Muscle of leg (tissue), 11 donors: ENCODE data around the gene SHFL. TPM values are rescaled to one million over a fixed set of nuclear protein-coding genes. Genes with fewer than 3 reads are reported as not detected.
A peak's percentile ranks its signal among the peaks of the same experiment; 100 is the strongest.

Experiments used
- DNase-seq: peaks from one replicate; pipeline ENCODE4 v3.0.0; 2013
- H3K27ac ChIP-seq: one replicate; pipeline ENCODE4 v1.5.1; 2013; ENCODE audit warnings: mild to moderate bottlenecking, low read length, control low read depth
- H3K27me3 ChIP-seq: one replicate; pipeline ENCODE4 v1.6.1; 2013; ENCODE audit warnings: low read length; ENCODE audit not compliant: control insufficient read depth, insufficient read depth
- H3K36me3 ChIP-seq: one replicate; pipeline ENCODE4 v1.6.1; 2013; ENCODE audit warnings: low read length; ENCODE audit not compliant: control insufficient read depth, insufficient read depth
- H3K4me1 ChIP-seq: one replicate; pipeline ENCODE4 v1.6.1; 2013; ENCODE audit warnings: low read length; ENCODE audit not compliant: control insufficient read depth, insufficient read depth
- H3K4me3 ChIP-seq: one replicate; pipeline ENCODE4 v1.5.1; 2013; ENCODE audit warnings: low read length, control low read depth
- H3K9me3 ChIP-seq: replicated peaks from 2 replicates; pipeline ENCODE4 v1.6.1; 2013; ENCODE audit warnings: low read depth, low read length; ENCODE audit not compliant: control insufficient read depth
- WGBS: methylation state at CpG from one replicate; pipeline ENCODE4 v1.1.5; 2013; ENCODE audit warnings: missing lambda C conversion rate; ENCODE audit not compliant: insufficient coverage; 5-methylcytosine and 5-hydroxymethylcytosine counted together
- polyA plus RNA-seq, 8 donors: library from polyadenylated mRNA; unstranded; fragments of 120-200 nt; gene quantifications; one replicate each; pipeline versions ENCODE4 v1.2.1 to v1.2.3, GENCODE V29; 2013; ENCODE audit warnings: inconsistent platforms in 1 of 8, low replicate concordance in 1 of 8; ENCODE audit not compliant: insufficient read length in 8 of 8, insufficient read depth in 1 of 8
- total RNA-seq: library from RNA; stranded (reverse); fragments of 120-200 nt; gene quantifications from one replicate; pipeline ENCODE4 v1.2.4, GENCODE V29; 2013

The SHFL gene
- total and polyA plus RNA-seq, 9 donors = 8.7 to 13.9 (median 10.5) TPM

DNA sequence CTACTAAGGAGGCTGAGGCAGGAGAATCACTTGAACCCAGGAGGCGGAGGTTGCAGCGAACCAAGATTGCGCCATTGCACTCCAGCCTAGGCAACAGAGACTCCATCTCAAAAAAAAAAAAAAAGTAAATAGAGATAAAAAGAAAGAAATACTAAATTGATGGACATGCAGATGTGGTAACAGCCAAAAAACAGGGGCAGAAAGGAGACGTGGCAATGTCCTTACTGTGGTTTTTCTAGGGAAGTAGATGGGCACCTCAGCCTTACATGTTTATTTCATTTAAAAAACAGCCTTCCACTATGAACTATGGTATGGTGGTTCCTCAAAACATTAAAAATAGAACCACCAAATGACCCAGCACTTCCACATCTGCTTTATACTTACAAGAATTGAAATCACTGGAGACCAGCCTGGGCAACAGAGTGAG is 40.1 kb downstream of the SHFL start:
- no peaks in the 10 kb centered on the region for H3K4me1 ChIP-seq
- WGBS = no CpG with 5 or more reads among the region's 4 CpGs
- no peak overlapping the region for H3K27ac ChIP-seq
- H3K4me3 ChIP-seq = no peak overlapping the region
- H3K27me3 ChIP-seq = no peaks in the 10 kb centered on the region
- DNase-seq = peak; percentile 66
- no peaks in the 10 kb centered on the region for H3K9me3 ChIP-seq
- H3K36me3 ChIP-seq = peaks cover 16% of the 10 kb centered on the region

- Histone ChIP-seq H3K4me3 (no peak overlapping the region), H3K4me1 (no peaks in the 10 kb centered on the region), H3K9me3 (no peaks in the 10 kb centered on the region), H3K36me3 (peaks cover 59% of the 10 kb centered on the region), H3K27ac (no peak overlapping the region), H3K27me3 (no peaks in the 10 kb centered on the region)
- WGBS = 88% methylated on average over 2 of the region's 7 CpGs
- DNase-seq = no peak
These were observed 46.8 kb downstream of the SHFL start for GRCh38 chr19:10132905-10133304.

- H3K4me3 ChIP-seq = no peak overlapping the region
- no peak overlapping the region for H3K27ac ChIP-seq
- DNase-seq = no peak
- WGBS = 74% methylated on average over 8 of the region's 11 CpGs
- peaks cover 65% of the 10 kb centered on the region for H3K36me3 ChIP-seq
- no peaks in the 10 kb centered on the region for H3K9me3 ChIP-seq
- no peaks in the 10 kb centered on the region for H3K27me3 ChIP-seq
- H3K4me1 ChIP-seq = no peaks in the 10 kb centered on the region
These were observed 47.5 kb downstream of the SHFL start for GRCh38 chr19:10133596-10133995.

GRCh38 chr19:10134040-10134439 is 47.9 kb downstream of the SHFL start:
- H3K4me1 ChIP-seq = no peaks in the 10 kb centered on the region
- H3K9me3 ChIP-seq = no peaks in the 10 kb centered on the region
- no peak overlapping the region for H3K27ac ChIP-seq
- no peaks in the 10 kb centered on the region for H3K27me3 ChIP-seq
- 88% methylated on average over 7 of the region's 9 CpGs for WGBS
- no peak overlapping the region for H3K4me3 ChIP-seq
- DNase-seq = no peak
- peaks cover 70% of the 10 kb centered on the region for H3K36me3 ChIP-seq

DNA sequence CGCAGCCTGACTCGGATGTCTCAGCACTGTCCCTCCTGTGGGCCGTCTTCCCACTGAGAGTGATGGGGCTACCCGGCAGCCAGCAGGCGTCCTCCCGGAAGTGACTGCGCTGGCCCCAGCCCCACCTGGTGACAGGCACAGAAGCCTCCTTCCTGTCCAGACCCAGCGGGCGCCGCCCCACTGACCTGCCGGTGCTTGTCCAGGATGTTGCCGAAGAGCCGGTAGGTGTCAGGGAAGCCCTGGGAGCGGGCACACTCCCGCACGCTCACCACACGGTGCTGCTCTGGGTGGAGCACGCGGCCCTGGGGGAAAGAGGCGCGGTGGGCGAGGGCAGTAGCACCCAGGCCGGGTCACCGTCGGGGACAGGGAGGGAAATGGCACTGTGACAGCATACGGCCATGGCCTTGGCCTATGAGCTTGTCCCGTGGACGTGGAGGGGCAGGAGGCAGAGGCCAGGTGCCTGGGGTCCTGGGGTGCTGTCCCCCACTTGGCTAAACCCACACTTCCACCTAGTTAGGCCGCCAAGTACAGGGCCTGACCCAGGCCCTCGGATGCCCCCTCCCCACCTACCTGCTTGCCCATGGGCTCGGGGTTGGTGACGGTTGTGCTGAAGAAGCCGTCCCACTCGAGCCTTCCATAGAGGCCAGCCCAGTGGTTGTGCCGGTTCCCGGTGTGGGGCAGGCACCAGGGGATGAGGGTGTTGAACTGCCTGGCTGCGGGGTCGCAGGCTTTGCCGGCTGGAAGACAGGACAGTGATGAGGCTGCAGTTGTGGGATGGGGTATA is 49.6 kb downstream of the SHFL start:
- no peak overlapping the region for H3K27ac ChIP-seq
- 93% methylated on average over 32 of the region's 39 CpGs for WGBS
- H3K4me1 ChIP-seq = no peaks in the 10 kb centered on the region
- no peak overlapping the region for H3K4me3 ChIP-seq
- H3K27me3 ChIP-seq = no peaks in the 10 kb centered on the region
- peaks cover 75% of the 10 kb centered on the region for H3K36me3 ChIP-seq
- H3K9me3 ChIP-seq = no peaks in the 10 kb centered on the region
- no peak for DNase-seq

DNA sequence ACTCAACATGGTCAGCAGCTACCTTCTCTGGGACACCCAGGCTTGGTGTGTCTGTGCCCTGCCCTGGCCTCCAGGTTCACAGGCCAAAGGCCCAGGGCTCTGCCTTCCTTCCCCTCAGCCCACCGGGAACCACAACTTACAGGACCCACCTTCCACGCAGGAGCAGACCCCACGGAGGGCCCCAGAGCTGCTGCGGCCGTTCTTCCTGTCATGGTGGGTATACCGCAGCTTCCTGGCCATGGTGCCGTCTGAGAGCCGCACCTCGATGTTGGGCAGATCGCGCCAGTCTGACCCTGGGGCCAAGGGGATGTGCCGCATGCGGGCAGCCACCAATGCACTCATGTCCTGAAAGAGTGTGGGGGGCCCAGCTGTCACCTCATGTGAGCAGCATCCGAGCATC is 50.8 kb downstream of the SHFL start:
- Histone ChIP-seq H3K36me3 (peaks cover 81% of the 10 kb centered on the region), H3K9me3 (no peaks in the 10 kb centered on the region), H3K27me3 (no peaks in the 10 kb centered on the region), H3K27ac (no peak overlapping the region), H3K4me3 (no peak overlapping the region), H3K4me1 (no peaks in the 10 kb centered on the region)
- no peak for DNase-seq
- WGBS = 93% methylated on average over 14 of the region's 14 CpGs

GRCh38 chr19:10137751-10138682 is 51.9 kb downstream of the SHFL start:
- DNase-seq = no peak
- Histone ChIP-seq H3K4me1 (no peaks in the 10 kb centered on the region), H3K4me3 (no peak overlapping the region), H3K36me3 (peaks cover 87% of the 10 kb centered on the region), H3K27me3 (no peaks in the 10 kb centered on the region), H3K9me3 (no peaks in the 10 kb centered on the region), H3K27ac (no peak overlapping the region)
- 84% methylated on average over 33 of the region's 38 CpGs for WGBS

GRCh38 chr19:10138879-10139795 is 53.0 kb downstream of the SHFL start:
- no peaks in the 10 kb centered on the region for H3K9me3 ChIP-seq

GRCh38 chr19:10139952-10140351 is 53.8 kb downstream of the SHFL start:
- H3K9me3 ChIP-seq = no peaks in the 10 kb centered on the region

More at GRCh38 chr19:10138879-10139795, 53.0 kb downstream of the SHFL start:
- H3K4me3 ChIP-seq = no peak overlapping the region
- DNase-seq = no peak
- no peaks in the 10 kb centered on the region for H3K27me3 ChIP-seq
- H3K27ac ChIP-seq = no peak overlapping the region
- peaks cover 88% of the 10 kb centered on the region for H3K36me3 ChIP-seq
- no peaks in the 10 kb centered on the region for H3K4me1 ChIP-seq
- WGBS = 91% methylated on average over 27 of the region's 27 CpGs

More at GRCh38 chr19:10139952-10140351, 53.8 kb downstream of the SHFL start:
- DNase-seq = no peak
- no peaks in the 10 kb centered on the region for H3K27me3 ChIP-seq
- H3K27ac ChIP-seq = no peak overlapping the region
- H3K4me3 ChIP-seq = no peak overlapping the region
- WGBS = 95% methylated on average over 21 of the region's 23 CpGs
- H3K36me3 ChIP-seq = peaks cover 92% of the 10 kb centered on the region
- H3K4me1 ChIP-seq = no peaks in the 10 kb centered on the region
